HTR-8/SVneo (cell line): ENCODE data around the gene RAB6B.

Experiments used
- DNase-seq: peaks from one replicate; pipeline ENCODE4 v3.0.0; 2011; ENCODE audit warnings: low spot score, mixed read lengths; ENCODE audit not compliant: insufficient read length
- FAIRE-seq: peaks from 2 replicates; lab custom pipeline; 2011; peaks lifted over from hg19 to GRCh38; lab: Jason Lieb, UNC

The RAB6B gene

DNA sequence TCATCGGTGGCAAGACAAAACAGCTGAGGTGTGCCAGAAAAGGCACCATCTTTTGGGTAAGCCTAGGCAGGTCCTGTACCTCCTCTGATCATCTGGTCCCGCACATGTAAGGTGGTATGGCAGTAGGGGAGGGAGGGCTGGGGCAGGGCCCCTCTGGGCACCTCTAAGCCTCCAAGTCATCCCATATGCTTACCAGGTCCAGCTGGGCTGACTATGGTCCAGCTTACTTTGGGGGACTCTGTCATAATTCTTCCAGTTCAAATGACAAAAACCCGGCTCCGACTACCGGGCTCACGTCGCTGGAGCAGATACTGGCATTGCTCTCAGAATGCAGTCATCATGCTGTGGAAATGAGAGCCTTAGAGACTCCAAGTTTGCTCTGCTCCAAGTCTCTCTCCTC lies 1.9 kb upstream of the RAB6B start:
- DNase-seq, result no peak
- no peak for FAIRE-seq

DNA sequence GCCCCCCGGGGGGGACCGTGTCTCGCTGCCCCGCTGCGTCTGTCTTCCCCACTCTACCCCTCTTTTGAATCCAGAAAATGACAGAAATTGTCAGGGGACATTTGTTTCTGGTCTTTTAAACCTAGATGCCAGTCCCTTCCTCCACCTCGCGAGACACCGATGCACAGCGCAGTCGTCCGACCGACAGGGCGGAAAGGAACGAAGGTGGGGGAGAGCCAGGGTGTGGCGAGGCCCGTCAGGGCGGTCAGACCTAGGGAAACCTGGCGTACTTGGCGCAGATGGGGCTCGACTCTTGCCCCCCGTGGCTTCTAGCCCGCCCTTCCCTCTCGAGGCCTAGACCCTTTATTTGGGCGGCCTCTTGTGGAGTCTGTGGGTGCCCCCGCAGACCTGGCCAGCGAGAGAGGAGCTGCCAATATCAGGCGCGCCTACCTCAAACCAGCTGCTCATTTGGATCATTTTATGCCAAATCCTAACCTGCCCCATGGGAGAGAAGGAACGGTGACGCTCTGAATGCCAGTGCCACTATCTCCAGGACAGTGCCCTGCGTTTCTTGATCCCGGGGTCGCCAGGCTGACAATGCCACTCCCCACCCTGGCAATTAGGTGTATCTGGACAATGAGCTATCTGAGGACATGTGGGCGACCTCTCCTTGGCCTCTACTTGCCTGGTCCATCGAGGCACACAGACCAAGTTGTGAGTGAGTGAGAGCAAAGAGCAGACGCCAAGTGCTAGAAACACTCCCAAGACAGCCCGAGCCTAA lies 500 bp upstream of the RAB6B start:
- FAIRE-seq, result peak; percentile 28
- DNase-seq, result no peak

DNA sequence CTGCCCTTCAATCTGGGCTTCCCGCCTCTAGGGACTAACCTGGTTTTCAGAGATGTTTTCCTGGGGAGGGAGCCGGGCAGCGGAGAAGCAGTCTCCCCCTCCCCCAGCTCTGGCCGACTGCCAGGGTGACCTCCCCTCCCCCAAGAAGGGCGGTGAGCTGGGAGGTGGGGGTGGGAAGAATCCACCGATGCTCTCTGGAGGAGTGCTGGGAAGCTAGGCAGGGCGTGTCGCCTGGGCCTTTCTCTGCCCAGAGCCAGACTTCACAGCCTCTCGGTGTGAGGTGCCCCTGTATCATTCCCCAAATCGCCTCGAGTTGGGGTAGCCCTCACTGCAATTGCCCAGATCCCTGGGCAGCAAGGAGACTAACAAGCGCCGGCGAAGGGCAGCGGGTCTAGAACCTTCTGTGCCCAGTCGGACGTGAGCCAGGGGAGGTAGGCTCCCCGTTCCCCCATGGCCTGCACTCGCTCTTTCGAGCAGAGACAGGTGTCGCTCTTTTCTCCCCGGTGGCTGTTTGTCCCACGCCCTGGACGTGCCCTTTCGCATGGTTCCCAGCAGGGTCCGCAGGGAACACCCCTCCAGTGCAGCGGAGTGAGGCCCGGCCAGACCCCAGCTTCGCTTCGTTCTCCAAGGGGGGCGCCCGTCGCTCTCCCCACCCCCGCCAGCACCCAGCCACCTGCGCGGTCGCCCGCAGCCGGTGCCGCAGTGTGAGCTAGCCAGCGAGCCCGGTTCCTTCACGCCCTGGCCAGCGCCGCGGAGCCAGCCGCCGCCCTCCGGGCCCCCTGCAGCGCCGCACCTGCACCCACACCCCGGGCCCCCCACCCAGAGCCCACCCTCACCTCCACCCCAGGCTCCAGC lies 1.1 kb downstream of the RAB6B start:
- FAIRE-seq (no peak), DNase-seq (no peak)

DNA sequence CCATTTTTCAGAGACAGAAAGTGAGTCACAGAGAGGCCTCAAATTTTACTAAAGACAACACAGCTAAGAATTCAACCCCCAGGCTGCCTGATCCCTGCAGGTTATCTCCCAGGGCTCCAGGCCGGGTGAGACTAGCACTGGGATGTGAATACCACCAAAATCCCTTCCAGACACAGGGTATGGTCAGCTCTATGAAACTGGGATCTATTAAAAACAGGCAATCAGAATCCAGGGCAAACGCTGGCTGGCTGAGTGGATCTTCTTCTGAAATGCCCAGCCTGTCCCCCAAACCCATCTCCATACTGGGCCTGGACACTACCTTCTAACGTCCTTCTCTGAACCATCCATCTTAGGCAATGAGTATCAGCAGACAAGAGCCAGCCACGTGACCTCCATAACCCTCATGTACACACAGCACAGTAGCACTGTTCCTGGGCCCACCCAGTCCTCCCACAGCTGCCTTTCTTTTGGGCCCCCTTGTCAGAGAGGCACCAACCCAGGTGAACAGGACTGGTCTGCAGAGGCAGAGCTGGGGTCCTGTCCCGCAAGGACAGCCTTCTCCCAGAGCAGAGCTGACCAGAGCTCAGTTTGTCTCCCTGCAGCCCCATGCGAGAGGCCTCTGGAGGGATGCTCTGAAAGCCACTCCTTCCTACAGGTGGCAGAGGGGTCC lies 1.9 kb downstream of the RAB6B start:
- DNase-seq (no peak), FAIRE-seq (peak; percentile 38)

DNA sequence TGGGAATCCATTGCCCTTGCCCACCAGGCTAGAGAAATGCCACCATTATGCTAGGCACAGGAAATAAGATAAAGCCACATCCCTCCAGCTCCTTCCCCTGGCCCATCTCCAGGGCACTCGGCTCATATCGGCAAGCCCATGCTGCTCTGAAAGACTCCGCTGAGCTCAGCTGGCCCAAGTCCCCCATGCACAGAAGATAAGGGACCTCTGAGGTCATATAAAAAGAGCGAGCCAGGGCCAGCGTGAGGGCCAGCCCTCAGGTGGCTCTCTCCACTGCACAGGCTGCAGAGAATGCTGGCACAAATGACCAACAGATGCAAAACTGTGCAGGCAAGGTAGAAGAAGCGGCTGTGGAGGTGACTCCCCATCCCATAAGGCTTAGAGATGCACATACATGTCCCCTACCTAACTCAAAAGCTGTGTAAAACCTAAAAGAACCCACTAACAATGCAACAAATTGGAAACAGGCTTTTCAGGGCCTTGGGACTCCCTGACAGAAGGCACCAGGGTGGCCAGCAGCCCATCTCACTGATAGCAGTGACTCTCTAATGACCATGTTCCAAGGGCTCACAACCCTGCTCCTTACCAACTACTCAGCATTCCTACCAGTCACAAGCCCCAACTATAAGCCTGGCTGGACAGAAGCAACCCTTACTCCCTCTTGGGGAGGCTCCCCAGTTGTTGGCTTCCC lies 3.0 kb downstream of the RAB6B start:
- FAIRE-seq (no peak), DNase-seq (no peak)

DNA sequence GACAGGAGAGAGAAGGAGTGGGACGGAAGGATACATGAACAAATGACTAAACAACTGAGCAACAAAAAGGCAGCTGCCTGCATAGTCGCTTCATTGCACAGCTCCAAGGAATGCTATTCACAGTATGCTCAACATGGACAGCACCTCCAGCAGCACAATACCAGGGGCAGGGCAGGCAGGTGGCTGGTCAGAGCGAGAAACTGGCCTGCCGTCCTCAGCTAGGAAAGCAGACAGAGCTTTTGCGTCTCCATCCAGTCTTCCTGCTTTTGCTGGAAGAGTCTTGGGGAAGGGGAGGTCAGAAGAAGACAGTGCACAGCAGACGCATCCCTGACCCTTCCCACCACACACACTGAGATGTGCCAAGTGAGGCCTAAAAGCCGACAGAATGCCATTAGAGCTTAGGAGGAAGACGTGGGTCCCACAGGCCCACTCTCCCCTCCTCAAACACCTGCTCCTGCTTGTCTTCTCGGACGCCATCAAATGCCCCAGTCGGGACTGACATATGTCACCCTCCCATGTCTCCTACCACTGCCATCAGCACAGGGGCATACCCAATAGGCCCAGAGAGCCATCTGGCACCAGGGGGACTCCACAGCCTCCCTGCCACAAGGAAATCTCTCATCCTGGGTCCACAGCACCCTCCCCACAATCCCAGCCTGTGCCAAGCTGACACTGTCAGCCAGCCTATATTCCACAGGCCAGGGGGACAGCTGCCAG lies 3.9 kb downstream of the RAB6B start:
- no peak for DNase-seq
- no peak for FAIRE-seq

DNA sequence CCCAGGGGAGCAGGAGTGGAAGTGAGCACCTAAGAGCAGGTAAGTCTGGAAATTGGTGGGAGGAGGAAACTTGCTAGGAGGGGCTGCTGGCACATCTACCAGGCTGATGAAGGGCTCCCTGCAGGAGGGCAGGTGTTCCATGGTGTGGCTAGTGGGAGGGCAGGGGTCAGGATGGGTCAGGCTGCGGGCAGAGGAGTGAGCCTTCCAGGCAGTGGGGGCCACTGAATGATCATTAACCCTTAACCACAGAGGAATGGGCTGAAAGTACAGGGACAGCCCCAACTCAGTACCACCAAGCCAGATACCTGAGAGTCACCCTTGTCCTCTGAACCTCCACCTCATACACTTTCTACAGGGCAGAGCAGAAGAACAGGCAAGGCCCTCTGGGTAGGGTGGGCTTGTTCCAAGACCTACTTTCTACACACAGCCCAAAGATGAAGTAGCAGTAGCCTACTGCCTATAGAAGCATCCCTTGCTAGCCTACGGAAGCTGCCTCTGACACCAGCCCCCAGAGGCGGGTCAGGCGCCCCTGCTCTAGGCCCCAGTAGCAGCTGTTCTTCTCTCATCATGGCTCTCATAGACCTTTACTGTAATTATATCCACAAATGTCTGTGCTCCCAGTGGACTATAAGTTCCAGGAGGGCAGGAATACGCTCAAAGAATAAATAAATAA lies 4.6 kb downstream of the RAB6B start:
- FAIRE-seq (no peak), DNase-seq (no peak)

DNA sequence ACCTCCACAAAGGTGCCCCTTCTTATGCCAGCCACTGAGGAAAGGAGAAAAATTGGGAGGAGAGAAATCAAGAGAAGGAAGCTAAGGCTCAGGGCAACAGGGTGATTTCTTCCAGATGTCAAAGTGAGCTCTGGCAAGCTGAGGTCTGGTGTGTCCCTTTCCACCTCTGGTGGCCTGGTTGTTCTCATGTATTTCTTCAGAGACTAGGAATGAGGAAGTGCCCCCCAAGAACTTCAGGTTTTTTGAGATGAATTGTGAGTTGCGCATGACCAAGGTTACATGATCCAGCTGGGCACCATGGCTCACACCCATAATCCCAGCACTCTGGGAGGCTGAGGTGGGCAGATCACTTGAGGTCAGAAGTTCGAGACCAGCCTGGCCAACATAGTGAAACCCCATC lies 5.6 kb downstream of the RAB6B start:
- DNase-seq (no peak), FAIRE-seq (no peak)

DNA sequence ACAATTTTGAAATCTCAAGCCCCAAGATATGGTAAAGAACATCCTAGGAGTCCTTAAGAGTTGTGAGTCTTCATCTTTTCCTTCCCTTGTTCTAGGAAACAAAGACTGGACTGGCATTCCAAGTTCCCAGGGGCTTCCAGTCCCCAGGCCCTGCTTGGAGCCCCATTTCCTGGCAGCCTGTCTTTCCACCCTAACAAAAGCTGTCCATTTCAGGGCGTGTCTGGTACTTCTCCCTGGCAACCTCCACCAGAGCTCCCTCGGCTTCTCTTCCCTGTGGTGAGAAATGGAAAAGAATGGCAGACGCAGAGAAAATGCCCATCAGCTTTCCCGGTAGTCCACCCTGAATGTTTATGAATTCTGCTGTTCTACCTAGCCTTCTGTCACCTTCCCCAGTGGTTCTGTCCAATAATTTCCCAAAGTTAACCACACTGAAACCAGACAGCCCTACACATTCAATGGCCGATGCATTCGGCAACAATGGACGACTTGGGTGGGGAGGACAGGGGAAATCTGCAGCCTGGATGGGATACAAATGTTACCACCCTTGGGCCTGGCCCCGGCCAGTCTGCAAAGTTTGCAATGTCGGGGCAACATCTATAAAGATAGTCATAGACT lies 6.8 kb downstream of the RAB6B start:
- no peak for FAIRE-seq

DNA sequence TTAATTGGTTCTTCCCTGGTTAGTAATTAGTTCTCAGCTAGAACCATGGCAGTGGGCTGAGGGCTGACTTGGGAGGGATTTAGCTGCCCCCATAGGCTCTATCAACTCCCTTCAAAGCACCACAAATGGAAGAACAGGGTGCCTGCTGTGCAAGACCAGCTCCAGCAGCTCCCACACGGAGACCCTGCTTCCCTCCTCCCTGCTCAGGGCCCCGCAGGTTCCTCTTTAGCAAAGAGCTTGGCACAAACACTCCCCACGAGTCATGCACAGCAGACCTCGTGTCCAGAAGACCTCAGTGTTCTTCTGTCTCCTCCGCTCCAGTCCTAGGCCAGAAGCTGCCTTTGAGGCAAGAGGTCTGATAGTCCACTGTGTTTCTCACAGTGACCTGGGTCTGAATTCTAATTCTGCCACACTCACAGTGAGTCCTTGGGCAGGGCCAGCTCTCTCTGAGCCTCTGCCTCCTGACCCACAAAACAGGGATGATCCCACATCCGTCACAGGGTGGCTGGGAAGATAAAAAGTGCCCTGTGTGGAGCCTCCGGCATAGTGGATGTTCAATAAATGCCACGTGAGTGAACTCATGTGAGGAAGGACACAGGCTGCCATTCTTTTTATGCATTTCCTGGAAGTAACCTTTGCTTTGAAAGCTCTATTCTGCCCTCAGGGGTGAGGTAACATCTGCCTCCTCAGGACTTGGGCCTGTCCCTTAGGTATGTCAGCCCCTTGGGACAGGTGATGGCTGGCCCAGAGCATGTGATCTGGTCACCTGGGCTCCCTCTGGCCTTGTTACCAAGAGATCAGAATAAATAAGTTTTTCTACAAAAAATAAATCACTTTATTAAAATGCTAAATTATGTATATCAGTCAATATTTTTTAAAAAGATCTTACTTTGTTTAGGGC lies 7.6 kb downstream of the RAB6B start:
- FAIRE-seq, result no peak
- no peak for DNase-seq

More for the DNA sequence above, 6.8 kb downstream of the RAB6B start:
- DNase-seq, result no peak

DNA sequence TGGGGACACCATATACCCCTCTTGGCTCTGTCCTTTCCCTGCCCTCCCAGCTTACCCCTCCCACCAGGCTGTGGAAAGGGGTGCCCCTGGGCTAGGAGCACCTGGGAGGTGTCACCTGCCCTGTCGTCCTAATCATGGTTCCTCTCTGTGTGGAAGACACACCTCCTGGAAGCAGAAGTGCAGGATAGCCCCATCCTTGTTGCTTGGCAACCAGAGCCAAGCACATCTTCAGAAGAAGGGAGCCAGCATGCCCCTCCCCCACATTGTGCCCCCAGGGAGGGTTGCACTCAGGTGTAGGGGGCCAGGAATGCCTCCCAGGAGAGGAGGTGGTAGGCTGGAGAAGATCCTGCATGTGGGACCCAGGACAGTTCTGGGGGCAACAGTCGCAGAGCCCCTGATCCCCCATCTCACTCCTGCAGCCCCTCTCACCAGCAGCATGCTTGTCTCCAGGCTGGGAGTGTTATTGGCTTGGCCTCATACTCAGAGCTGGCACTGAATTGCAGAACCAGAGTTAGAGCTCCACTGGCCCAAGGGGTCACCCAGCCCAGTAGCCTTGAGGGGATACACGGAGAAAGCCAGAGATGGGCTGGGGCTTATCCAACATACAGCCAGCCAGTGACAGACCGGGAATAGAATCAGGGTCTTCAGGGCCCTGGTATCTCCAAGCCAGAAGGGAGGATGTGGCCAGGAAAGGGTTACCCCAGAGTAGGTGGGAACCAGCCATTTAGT lies 8.4 kb downstream of the RAB6B start:
- DNase-seq, result no peak
- FAIRE-seq, result no peak

DNA sequence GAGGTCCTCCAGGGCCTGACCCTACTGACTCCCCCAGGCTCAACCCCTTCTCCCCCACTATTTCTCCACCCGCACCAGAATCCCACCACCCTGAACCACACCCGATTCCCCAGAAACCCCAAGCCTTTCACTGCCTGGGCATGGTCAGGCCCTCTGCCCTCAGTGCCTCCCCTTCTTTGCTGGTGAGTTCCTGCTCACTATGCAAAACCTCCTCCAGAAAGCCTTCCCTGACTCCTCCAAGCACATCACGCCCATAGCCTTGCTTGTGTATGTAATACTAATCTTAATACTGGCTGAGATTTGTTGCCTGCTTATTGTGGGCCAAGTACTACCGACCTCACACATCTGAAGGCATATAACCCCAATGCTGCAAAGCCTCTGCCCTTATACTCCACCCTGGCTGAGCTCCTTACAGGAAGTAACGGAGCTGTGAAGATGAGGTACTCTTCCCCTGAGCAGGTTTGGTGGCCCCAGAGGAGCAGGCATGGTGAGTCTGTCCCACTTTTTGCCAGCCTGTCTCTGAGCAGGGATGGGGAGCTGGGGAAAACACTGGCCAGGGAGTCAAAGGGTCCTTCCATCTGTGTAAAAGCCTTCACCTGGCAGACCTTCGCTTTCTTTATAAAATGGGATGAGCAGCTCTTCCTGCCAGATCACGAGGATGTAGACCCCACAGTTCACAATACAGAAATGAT lies 9.5 kb downstream of the RAB6B start:
- FAIRE-seq, result no peak

DNA sequence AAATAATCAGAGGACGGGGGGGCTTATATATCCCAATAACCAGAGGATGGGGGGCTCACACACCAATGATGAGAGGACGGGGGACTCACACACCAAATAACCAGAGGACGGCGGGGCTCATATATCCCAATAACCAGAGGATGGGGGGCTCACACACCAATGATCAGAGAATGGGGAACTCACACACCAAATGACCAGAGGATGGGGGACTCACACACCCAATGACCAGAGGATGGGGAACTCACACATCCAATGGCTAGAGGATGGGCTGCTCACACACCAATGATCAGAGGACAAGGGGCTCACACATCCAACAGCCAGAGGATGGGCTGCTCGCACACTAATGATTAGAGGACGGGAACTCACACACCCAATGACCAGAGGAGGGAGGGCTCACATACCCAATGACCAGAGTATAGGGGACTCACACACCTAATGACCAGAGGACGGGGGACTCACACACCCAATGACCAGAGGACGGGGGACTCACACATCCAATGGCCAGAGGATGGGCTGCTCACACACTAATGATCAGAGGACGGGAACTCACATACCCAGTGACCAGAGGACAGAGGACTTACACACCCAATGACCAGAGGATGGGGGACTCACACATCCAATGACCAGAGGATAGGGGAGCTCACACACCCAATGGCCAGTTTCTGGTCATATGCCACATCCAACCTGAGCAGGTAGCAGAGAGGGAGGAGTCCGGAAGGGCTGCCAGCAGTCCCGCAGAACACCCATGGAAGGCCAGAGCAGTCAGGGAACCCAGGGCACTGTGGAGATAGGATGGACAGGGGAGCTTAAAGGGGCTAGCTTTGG lies 10.6 kb downstream of the RAB6B start:
- FAIRE-seq (no peak), DNase-seq (no peak)

More for the DNA sequence above, 9.5 kb downstream of the RAB6B start:
- DNase-seq, result no peak

DNA sequence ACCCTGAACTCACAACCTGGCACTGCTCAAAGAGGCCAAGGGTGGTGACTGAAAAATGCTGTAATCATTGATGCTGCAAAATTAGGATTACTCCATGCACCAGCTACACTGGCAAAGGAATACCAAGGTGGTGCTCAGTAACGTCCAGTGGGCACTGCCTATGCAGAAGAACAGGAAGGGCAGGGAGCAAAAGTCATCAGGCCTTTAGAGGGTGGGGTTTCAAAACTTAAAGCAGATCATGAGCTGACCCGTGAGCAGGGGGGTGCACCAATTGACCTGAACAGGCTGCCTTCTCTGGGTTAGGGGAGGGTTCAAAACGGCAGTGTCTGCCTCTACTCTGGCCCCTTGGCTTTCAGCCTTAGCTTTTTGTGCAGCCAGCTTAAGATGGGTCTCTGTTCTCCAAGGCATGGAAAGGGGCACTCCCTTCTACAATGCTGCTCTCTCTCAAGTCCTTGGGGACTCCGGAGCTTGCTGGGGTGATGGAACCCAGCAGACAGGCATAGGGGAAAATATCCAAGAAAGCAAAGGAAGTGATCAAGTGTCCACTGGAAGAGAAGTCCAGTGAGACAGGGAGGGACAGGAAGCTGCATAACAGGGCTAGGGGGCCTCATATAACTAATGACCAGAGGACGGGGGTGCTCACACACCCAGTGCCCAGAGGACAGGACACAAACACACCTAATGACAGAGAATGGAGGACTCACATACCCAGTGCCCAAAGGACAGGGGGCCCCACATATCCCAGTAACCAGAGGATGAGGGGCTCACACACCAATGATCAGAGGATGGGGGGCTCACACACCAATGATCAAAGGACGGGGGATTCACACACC lies 11.4 kb downstream of the RAB6B start:
- no peak for DNase-seq
- FAIRE-seq, result no peak

DNA sequence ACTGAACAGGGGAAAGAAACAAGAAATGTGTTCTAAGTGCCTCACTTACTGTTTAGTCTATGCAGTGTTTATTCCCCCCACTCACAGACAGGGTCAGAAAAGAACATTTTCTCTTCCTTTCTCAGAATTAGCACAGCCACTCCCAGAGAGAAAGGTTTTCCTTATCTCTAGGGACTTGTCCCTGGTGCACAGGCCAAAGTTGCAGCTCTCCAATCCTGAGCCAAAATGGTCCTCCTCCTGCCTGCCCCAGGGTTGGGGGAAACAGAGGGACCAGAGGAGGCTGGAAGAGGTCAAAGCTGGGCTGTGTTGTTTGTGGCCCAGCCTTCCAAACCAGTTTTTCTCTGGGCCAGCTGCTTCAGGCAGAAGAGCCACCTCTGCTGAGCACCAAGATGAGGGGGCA lies 12.0 kb downstream of the RAB6B start:
- DNase-seq (no peak), FAIRE-seq (no peak)
